Stimulated activated CD8-positive, alpha-beta memory T cell treated with anti-CD3 and anti-CD28 coated beads, Interleukin-7, amount 100 ng/mL, for 24 hours (primary cell): ENCODE measurements around the gene TTC3.
A peak's percentile ranks its signal among the peaks of the same experiment; 100 is the strongest.

ENCODE experiments used
- DNase-seq: peaks from one replicate; pipeline ENCODE4 v3.0.0-alpha.2; 2020; ENCODE audit warnings: low read depth

TTC3 gene

DNA sequence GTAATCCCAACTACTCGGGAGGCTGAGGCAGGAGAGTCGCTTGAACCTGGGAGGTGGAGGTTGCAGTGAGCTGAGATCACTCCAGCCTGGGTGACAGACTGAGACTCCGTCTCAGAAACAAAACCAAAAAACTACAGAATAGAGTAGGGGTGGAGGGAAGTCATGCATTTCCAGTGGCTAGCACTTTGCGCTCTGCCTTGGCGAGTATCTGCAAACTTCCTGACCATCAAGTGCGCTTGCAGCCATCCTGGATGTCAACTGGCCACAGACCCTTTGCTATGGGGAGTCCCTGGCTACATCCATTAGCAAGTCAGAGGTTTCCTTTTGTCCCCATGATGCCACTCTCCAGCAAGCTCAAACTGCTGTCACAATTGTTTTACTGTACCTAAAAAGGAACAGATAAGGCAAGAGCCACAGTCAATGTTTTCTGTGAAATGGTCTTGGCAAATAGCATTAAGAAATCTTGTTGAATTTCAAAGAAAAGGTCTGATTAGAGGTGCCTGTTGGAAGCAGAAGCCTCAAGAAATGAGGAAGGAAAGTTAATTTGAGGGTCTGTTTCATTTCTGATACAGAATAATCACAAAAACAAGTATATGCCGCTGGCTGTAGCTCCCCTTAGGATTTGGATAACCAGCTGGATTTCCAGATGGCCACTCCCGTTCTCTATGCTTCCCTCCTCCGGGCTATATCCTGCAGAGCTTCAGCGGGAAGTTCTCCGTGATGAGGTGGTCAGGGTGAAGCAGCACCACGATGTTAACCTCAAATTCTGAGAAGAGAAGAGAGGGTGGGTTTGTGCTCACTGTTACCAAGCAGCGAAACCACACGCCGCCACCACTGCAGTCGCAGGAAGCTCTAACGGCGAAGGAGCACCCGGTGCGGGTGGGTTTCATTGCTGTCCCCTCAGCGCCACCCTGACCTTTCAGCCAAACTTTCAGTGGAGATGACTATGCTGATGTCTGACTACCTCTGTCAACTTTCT is 152.1 kb downstream of the TTC3 start:
- DNase-seq: peak; percentile 16

DNA sequence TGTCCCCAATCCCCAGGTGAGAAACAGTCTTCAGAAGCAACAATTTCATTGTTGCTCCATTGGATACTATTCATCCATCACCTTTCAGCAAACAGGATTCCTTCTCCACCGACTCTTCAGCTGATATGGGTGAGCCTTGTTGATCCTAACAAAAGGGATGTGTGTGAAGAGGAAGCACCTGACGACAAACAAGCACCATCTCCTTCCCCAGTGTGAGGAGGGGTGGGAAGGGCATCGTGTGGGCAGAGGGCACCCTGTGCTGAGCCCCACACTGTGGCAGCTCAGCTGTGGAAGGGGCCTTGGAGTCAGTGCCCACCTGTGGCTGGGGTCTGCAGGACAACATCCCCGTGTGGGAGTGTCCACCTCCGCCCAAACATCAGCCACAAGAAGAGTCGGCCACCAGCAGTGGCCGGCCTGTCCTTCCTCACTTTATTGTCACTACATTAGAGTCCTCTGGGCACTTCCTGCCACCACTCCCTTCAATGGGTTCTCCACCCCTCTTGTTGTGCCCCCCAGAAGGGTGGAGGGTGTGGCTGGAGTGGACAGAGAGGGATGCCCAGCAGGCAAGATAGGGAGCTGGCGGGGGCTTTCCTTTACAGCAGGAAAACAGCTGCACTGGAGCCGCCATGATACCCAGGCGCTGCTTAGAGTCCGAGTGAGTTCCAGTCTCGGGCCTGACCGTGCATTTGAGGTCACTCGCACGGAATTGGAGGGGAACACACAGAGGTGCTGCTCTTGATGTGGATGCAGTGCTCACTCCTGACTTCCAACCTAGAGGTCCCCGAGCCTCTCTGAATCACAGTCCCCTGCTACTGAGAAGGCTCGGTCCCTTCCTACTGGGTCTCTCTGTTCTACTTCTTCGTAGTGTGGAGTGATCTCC is 153.2 kb downstream of the TTC3 start:
- no peak for DNase-seq

DNA sequence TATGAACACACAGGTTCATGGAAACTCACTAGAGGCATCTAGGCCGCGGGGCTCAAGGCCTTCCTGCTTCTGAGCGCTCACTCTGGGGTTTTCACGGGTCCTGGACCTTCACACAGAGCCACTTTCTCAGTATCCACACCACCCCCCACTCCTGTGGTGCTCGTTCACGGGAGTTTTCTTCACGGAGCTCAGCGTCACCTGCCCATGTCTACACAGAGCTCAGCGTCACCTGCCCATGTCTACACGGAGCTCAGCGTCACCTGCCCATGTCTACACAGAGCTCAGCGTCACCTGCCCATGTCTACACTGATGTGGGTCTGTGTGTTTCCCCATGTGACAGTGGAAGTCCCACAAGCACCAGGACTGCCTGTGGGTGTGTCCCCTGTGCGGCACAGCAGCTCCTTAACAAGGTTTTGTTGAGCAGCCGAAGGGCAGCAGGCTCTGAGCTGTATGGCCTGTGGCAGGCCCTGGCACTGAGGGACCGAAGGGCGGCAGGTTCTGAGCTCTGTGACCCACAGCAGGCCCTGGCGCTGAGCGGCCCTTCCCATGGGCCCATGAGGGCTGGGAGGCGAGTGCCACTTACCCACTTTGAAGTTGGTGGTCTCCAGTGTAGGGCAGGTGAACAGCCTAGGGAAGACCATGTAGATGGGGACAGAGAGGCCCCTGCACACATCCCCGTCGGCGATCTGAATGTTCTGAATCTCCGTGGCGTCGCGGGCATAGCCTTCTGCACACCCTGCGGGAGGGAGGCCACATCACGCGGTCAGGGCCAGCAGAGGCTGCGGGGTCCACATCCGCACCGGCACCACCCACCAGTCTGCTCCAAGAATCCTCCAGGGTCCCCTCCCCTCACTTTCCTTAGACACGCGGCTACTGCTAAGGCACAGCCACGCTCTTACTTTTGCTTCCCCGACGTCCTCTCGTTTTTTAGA is 154.3 kb downstream of the TTC3 start:
- DNase-seq: no peak

DNA sequence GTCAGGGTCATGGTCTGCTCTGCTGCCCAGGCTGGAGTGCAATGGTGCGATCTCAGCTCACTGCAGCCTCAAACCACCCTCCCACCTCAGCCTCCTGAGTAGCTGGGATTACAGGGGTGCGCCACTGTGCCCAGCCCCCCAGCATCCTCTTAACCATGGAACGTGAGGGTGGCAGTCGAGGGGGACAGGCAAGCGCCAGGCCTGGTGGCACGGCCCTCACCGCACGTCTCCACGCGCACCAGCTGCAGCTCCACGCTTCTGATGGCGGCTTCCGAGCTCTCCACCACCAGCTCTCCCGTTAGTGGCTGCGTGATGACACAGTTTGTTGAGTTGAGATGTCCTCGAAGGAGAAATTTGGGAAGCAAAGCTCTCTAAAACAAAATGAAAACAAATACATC is 154.9 kb downstream of the TTC3 start:
- DNase-seq: no peak

DNA sequence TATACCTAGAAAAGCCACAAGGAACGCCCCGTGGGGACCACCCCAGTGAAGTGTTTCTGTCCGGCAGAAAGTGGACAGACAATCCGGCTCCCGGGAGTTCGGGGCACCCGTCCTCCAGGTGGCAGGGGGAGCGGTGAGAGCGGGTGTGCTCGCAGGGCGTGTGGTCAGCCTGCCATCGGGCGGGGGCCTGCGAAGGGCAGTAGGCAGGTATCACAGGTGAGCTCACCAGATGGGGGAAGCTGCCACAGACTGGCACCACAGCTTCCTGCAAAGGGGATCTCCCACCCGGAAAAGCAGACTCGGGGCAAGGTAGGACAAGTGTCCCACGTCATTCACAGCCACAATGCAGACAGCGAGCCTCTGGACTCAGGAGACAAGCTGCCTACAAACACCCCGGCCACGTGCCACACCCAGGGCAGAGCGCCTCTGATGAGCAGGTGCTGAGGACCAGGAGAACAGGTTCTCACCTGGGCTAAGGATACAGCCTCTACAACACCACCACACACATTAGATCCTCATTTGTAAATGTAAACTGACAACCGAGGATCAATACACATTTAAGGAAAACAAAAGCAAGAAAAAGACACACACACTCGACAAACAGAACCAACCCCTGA is 157.7 kb downstream of the TTC3 start:
- DNase-seq: no peak

DNA sequence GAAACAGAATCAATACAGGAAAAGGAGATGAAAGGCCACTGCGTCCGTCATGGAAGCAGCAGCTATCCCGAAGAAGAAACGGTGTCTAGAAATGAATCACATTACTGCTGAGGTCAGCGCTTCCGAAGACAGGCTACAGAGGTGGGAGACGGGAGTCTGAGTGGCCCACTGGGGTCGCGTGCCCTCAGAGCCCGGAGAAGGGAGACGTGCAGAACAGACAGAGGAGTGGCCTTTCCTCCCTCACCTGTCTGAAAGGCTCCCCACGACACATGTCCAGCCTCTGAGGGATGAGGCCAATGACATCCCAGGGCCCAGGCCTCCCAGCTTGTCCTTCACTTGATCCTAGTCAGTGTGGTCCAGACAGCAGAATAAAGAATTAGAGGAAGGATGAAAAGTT is 158.2 kb downstream of the TTC3 start:
- no peak for DNase-seq

DNA sequence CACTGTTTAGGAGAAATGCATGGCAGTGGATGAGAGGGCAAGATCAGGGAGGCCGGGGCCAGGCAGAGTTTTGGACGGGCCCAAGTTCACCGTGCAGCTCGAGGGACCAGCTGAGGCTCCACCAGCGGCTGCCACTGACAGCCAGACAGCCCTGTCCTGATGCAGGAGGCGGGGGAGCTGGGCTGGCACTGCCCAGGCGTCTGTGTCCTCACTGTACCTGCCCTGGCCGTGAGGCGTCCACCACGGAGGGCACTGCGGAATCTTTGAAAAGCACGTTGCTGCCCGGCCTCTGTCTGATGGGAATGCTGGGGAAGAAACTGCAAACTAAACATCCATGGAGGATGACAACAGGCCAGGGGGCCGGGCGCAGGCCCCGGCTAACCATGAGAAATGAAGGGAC is 158.6 kb downstream of the TTC3 start:
- DNase-seq: no peak

DNA sequence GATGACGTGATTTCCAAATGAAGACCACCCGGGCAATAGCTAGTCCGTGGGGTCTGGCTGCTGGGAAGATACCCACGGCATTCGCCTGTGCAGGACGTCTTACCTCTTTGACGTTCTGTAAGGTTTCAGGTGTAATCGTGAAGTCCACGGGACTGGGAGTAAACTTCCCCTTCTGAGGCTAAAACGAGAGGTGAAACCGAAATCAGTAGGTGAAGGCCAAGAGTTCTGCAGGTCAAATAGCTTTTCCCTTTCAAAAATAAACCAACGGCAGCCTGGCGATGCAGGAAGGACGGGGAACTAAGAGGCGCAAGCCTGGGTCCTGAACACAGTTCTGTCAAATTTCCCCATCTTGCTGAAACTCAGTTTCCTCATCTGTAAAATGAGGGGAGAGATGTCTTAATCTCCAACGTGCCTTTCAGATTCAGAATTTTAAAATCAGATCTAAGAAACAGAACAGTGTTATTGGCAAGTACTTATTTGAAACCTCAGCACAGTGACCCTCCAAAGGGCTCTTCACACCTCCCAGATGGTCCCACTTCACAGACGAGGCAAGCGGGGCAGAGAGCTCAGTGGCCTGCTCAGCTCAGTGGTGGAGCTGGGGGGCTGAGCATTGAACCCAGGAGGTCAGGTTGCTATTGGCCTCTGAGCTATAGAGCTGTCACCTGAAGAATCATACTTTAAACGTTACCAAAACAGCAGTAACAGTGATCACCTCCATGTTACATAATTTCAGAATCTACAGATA is 159.4 kb downstream of the TTC3 start:
- no peak for DNase-seq

DNA sequence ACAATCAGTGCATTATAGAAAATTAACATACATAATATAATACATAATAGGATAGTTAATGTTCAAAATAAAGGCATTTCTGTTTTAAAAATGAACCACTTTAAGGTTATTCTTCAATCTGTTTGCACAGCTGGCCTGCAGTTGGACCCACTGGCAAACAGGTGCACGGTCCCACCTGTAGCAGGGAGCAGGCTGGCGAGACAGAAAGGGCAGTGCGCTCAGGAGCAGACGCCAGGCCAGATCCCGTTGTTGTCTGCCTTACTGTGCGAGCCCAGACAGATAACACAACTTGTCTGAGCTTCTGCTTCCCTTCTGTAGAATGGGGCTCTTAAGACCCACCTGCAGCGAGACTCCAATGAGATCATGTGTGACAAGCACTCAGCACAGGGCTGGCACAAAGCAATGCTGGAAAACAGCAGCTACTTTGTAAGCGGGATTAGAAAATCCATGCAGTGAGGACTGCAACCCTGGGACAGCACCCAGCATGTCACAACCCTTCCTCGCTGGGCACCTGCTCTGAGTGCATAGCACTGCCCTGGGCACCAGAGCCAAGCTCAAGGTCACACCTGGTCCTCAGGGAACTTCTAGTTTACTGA is 160.6 kb downstream of the TTC3 start:
- no peak for DNase-seq

DNA sequence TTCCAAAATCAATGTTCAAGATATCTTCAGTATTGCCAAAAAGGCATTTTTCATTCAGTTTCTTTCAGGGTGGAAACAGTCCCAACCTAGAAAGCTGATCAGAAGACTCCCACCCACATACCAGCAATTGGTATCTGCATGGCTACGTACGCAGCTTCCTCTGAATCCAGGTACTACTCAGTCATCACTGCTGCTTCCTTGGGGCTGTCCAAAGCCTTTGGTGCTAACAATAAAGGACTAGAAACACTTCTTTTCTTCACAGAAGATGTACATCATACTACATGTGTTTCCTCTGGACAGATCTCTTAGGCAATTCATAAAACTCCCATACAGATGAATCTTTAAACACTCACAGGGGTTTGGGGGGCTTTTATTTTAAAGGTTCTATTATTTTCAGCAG is 164.3 kb downstream of the TTC3 start:
- no peak for DNase-seq

DNA sequence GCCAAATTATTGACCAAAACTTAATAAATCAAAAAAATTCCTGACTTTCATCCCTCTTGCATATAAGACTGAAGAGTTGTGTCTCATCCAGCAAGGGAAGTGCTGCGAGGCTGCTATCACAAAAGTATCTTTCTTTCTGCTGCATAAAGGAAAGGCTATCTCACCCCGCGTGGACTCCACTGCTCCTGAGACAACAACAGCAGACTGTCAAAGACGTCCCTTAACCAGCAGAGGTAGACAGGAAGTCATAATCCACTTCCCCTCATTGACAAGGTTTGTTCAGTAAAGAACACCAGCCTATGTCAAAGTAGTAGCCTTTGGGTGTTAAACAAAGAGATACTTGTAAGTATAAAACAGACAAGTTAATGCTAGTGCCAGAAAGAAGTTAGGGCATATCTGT is 164.7 kb downstream of the TTC3 start:
- no peak for DNase-seq

DNA sequence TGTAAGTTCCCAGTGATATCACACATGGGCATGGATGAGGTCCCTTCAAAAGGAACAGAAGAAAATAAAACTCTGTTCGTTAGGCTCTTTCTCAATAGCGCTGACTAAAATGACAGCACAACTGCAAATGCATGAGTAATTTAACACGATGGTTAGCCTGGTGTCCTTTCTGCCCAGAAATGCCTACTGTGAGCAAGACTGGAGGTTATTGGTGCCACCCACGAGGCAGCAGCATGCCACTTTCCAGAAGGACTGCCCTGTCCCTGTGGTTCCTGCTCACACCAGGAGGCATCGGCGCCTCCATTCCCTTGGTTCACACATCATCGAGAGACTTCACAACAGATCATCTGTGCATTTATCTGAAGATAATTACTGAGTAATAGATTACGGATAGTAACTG is 167.9 kb downstream of the TTC3 start:
- no peak for DNase-seq

DNA sequence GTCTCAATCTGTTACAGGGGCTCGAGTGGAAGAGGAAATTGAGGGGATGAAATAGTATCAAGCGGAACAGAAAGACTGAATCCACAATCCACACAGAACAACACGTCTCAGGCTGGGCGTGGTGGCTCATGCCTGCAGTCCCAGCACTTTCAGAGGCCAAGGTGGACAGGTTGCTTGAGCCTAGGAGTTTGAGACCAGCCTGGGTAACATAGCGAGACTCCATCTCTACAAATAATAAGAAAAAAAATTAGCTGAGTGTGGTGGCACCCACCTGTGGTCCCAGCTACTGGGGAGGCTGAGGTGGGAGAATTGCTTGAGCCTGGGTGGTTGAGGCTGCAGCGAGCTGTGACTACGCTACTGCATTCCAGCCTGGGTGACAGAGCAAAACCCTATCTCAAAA is 168.4 kb downstream of the TTC3 start:
- DNase-seq: no peak

DNA sequence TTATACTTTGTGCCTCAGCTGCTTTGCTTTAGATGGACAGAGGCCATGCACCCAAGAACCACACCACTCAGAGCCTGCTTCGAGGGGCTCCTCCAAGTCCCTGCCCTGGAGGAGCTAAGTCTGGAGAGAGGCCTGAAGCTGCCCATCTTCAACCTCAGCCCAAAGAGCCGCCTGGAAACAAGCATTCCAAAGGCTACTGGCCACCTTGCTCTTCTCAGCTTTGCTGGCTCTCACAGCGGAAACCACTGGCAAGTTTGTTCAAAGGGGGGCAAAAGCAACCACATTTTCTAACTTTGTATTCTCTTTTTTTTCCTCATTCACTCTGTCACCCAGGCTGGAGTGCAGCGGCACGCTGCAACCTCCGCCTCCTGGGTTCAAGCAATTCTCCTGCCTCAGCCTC is 170.9 kb downstream of the TTC3 start:
- DNase-seq: no peak

DNA sequence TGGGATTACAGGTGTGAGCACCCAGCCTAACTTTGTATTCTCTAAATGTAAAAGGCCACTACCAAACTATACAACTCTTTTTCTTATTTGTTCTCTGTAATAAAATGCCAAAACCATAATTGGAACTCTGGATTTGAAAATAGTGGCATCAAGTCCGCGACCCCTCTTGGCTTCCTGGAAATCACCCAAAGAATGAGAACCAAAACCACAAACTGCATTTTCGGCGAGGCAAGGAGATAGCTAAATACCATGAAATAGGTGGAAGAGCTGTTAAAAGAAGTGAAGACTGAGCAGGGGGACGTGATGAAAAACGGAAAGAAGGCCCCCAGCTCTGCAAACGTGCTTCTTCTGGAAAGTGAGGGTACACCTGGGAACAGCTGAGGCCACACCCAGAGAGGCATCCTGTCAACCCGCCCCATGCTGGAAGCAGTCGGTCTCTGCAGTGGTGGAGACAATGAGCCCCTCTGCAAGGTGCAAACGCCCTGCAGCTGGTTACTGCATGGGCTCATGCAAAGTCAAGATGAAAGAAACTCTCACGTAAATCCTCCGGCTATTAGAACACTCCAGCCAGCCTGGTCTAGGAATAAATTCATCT is 171.5 kb downstream of the TTC3 start:
- no peak for DNase-seq

DNA sequence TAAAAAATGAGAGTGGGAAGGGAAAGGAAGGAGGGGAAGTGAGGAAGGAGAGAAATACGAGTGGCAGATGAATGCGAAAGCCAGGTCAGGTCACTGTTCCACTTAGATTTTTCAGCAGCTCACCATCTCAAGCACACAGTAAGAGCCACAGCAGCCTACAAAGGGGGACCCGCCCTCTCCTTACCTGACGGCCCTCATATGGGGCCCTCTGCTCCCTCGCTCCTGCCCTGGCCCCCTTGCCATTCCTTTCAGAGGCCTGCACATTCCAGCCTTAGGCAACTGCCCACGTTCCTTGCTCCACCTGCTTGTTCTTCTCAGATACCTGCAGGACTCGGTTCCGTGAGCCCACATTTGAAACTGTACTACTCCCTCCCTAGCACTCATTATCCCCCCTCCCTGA is 172.1 kb downstream of the TTC3 start:
- DNase-seq: no peak

DNA sequence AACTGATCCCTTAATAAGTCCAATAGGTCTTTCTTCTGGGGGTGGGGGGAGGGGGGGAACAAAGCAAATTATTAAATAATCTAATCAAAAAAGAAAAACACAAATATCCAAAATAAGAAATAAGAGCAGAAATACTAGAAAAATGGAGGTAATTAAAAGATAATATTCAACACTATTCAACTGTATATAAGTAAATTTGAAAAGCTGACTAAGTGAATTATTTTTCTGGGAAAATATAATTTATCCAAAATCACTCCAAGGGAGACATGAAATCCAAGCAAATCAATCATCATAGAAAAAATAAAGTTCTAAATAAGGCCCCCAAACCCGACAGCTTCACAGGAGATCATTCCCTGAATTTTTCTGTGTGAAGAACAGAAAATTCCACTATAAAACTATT is 175.2 kb downstream of the TTC3 start:
- DNase-seq: no peak

DNA sequence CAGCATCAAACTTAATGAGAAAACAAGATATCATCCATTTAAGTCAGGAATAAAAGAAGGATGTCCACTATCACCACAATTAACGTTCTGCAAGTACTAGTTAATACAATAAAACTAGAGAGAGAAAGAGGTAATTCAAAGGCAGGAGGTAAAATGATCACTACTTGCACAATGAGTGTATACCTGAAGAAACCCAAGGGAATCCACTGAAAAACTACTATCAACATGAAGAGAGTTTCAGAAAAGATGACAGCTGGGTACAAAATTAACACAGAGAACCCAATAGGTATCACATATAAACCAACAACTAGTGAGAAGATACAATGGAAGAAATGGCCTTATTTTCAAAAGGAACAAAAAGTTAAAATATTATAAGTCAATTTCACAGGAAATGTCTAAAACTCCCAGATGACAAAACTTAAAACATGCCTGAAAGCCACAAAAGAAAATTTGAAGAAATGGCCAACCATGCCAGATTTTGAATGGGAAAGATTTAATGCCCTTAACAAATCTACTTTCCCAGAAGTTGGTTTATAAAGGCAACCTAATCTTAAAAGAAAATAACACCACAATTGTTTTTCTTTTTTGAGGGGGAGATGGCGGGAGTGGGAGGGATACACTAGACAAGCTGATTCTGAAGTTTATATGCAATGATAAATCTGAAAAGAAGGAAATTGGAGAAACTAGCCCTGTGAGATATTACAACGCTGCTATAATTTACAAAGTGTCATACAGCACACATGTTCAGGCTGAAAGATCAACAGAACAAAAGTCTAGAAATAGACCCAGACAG is 176.3 kb downstream of the TTC3 start:
- DNase-seq: no peak

DNA sequence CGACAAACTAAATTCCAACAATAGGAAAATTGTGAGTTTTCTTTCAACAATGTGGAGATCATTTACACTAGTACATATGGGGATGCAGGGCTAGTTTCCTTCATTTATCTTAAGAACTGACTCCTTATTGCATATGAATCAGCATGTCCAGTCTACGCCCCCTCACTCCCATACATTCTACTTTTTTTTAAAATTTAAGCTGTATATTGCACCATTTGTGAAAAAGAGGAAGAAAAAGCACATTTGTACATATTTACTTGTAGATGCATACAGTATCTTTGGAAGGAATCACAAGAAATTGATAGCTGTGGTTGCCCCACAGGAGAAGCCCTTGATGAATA is 178.2 kb downstream of the TTC3 start:
- DNase-seq: no peak
